Fibroblast of skin of left quadriceps (primary cell): Measurements from ENCODE around the gene IDUA.
"Not testable (repeated sequence)": the region's sequence is repeated elsewhere in the genome, so short reads cannot be mapped to it uniquely, and the experiment has no call there.

Experiments
- DNase-seq, 2 experiments: peaks; one replicate each; pipeline ENCODE4 v3.0.0-alpha.2; 2013; ENCODE audit warnings: low read depth in 2 of 2

IDUA gene

DNA sequence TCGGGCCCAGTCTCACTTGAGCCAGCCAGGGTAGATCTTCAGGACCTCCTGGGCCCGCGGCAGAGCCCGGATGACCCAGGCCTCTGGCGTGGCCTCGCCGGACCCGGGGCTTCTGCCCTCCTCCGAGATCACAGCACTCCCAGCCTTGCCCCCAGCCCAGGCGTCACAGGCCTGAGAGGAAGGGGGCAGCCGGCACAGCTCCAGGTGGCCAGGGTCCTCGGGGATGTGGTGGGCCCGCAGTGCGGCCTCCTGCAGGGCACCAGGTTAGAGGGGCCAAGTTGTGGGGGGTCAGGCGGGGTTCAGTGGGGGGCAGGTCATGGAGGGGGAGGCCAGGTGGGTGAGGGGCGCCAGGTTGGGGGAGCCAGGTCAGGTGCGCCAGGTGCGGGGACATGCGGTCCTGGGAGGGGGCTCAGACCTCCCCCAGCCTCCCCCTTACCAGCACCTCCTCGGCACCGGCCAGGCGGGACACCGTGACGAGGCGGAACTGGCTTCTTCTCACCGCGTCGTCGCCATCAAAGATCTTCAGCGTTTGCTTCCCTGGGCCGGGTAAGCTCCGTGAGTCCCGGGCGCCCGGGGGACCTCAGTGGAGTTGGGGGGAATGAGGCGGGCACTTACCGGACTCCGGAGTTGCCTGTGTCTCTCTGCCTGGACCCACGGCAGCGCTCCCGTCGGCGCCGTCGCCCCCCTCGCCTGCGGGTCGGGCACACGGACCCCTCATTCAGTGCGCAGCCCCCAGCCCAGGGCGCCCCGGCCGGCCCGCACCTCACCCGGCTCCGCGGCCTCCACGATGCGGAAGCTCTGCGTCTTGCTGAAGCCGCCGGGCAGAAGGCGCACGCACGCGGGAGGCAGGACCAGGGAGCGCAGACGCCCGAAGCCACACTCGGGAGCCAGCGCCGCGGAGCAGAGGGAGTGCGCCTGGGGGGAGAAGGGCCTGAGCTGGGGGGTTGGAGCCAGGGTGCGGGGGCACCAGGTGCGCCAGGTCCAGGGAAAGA, 19.4 kb upstream of the IDUA start:
- no peak for DNase-seq

DNA sequence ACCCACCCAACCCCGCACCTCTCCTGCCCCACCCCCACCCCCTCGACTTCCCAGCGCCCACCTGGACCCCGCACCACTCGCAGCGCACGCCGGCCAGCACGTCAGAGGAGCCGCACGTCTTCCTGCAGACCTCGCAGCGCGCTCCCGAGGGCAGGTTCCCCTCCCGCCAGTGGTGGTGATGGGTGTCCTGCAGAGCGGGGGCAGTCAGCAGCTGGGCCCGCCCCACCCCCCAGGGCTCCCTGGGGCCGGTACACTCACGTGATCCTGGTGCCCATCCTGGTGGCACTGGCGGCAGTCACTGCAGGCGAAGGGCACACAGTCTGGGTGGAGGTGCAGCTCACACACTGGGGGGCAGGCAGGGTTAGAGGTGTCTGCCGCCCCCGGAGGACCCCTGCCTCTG, 18.6 kb upstream of the IDUA start:
- no peak for DNase-seq

DNA sequence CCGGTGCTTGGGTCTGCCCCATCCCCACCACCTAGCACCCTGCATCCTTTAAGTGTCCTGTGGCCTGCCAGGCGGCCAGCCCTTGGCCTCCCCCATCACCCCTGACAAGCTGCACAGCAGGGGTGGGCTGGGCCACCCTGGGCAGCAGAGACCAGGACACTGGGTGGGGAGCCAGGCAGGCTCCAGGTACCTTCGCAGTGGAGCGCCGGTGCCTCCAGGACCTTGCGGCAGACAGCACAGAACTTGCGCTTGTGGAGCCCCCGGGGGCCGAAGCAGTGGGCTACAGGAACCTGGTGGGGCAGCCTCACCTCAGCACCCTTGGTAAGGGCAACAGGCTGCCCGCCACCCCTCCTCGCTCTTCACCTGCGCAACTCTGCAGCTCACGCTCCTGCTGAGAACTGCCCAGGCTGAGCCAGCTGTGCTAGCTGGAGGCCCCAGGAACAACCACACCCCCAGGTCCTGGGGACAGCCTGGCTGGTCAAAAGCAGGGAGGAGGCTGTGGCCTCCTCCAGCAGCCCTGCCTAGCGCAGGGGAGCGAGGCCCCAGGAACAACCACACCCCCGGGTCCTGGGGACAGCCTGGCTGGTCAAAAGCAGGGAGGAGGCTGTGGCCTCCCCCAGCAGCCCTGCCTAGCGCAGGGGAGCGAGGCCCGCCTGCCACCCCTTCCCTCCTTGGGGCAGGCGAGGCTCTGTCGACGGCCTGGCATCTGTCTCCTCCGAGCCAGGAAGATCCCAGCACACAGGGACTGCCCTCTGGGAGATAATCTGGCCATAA, 18.0 kb upstream of the IDUA start:
- no peak for DNase-seq

- DNase-seq, result no peak
Measured at GRCh38 chr4:970046-970745, 16.6 kb upstream of the IDUA start.

DNA sequence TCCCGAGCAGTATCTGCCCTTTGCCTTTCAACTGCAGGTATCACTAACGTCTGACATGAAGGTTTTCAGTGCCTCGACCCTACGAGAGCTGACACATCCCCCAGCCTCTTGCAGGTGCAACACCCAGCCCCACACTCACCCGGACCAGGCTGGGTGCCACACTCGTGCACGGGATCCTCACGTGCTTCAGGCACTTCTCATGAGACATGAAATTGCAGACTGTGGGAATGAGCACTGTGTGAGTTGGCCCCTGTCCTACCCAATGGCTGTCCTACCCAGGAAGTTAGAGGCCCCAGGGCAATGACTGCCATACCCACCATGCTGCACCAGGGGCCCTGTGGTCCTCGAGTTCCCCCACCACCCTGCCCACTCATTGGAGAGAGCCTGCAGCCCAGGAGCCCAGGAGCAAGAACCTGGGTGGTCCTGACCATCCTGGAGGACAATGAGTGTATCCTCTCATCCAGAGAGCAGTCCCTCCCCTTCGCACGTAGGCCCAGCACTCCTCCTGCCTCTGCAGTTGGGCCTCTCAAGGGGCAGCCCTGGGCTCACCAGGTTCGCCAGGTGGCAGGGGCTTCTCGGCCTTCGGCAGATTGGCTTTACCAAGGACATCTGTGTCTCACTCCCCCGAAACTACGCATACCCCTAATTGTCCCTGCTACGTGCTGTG, 15.9 kb upstream of the IDUA start:
- DNase-seq, result no peak

DNA sequence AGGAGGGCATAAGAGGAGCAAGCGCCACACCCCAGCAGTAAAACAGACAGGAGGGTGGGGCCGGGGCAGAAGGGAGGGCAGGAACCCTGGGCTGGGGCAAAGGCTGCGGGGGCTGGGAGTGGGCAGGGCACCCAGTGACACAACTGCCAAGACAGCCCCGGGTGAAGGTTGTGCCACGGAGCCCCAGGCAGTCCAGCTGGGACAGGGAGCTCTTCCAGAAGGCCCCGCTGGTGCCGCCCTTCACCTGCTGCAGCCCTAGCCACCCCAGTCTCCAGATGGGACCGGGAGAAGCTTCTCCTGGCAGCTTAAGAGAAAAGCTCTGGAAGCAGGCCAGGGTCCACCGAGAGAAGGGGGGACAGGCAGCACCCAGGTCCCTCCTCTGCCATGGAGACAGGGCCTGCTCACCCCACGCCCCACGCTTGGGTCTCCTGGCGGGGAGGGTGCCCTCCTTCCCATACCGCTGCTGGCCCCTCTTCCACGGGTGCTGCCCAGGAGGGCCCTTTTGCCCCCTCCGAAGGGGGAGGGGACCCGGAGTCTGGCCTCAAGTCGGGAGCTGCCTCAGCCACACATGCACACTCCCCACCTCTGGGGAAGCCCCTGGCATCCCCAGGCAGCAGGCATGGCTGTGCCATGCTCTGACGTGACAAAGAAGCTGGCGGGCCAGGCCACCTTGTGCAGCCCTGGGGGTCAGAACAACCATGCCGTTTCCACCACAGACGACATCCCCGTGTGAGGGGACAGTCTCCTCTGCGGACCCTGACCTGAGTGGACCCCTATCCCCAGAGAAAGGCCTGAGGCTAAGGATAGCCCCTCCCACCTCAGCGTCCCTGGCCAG, 15.0 kb upstream of the IDUA start:
- DNase-seq, result no peak

DNA sequence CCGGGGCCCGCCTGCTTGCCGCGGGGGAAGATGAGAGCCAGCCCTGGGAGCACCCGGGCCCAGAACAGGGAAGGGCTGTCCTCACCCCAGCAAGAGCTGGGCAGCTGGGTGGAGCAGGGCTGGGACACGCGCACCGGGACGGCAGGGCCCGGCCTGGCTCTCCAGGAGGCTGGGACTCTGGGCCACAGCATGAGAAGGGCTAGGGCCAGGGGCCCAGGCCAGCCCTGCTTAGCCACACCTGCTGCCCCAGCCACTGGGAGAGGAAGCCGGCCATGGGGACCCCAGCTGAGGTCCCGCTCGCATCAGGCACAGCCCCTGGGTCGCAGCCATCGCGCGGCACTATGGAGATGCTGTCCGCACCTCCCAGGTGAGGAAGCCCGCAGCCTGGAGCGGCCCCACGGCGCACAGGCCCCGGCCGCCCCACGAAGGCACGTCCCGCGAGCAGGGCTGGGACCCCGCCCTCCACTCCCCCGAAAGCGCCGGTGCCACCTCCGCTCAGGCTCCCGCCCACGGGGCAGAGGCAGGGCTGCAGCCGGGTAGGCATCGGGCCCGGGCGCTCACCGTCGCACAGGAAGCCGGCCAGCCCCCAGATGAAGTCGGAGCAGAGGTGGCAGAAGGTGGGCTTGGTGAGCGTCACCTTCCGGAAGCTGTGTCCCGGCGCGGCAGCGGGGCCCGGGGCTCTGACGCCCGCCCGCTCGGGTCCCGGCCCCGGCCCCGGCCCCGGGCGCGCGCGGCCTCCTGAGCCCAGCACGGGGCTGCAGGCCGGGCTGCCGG, 14.0 kb upstream of the IDUA start:
- no peak for DNase-seq

DNA sequence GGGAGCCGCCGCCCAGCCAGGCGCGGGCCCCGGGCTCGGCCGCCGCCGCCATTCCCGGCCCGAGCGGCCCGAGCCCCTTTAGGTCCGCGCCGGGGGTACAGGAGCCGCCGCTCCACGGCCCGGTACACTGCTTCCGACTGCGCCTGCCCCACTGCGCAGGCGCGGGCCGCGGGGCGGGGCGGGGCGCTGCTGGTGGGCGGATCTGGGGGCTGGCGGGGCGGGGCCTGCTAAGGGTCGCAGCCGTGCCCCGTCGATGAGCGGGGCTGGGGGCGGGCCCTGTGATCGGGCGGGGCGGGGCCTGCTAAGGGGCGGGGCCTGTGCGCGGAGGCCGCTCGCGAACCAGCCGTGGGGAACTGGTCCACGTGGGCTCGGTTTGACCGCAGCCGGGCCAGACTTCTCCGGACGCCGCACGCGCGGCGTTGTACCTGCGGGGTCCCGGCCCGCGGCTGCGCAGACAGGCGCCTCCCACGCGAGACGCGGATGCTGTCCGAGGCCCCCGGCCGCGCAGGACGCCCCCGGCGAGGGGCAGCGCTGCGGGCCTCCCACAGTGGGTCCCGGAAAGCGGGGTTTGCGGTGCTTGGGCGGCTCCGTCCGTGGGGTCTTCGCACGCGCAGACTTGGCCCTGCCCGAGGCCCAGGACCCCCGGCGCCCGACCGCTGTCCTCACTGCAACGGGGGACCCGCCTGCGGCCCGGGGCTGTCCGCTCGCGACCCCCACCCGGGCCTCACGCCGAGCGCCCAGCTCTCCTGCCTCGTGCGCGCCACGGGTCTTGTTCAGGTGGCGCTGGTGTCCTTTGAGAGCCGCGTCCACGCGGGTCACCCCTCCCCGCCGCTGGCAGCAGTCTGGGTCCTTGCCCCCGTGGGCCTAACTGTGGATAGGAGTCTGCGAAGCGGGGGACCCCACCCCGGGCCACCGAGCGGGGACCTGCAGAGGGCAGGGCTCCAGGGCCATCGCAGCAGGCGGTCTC, 13.1 kb upstream of the IDUA start, which contains the start of gene DGKQ:
Gene DGKQ, minus strand, starts transcription at position 139 of the 967 bp plus-strand sequence. Its CDS starts 87 bp downstream, at position 52.
- DNase-seq, result peak; percentile 65 to 71

DNA sequence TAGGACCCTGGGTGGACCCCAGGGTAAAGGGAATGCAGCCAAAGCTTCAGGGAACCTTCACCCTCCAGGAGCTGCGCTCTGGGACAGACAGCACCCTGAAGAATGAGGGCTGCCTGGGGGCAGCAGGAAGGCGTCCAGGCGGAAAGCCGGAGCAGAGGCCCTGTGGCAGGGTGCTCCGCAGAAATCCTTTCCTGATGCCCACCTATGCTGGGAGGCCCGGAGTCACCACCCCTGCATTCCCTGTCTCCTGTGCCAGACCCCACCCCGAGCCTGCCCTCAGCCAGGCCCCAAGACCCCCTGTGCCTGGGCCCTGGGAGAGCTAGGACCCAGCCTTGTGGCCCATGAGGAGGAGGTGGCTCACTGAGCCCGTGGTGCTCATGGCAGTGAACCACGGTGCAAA, 12.2 kb upstream of the IDUA start:
- DNase-seq, result no peak

DNA sequence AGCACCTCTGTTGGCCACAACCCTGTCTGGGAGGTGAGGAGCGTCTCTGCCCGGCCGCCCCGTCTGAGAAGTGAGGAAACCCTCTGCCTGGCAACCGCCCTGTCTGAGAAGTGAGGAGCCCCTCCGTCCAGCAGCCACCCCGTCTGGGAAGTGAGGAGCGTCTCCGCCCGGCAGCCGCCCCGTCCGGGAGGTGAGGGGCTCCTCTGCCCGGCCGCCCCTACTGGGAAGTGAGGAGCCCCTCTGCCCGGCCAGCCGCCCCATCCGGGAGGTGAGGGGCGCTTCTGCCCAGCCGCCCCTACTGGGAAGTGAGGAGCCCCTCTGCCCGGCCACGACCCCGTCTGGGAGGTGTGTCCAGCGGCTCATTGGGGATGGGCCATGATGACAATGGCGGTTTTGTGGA, 10.8 kb upstream of the IDUA start:
- DNase-seq, result not testable (repeated sequence)

DNA sequence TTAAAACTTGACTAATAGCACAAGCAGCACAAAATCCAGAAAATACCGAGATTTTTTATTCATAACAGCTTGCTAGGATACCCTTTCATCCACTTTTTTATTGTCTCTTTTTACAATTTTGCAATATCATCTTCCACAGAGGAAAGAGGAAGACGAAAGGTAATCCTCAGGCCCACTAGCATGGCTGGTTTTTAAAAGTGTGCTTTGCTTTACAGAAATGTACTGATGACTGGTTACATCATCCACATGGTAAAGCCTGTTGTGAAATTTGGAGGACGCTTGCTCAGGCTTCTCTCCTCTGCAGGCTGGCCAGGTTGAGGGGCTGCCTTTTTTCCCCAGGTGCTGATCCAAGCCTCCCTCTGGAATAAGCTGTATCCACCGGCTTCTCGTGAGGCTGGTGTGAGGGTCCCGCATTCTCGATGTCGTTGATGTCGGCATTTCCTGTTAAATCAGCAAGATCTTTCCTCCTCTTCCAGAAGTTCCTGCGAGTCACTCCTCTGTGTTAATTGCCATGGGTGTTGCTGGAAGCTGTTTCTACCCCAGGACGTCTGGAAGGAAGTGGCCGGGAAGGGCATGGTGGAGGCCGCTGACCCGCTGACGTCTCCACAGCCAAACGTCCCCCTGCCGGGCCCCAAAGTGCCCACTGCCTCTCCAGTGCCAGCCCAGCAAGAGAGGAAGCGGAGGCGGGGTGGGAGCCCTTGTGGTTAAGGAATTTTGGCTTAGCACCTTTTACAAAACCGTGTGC, 7.7 kb upstream of the IDUA start:
- DNase-seq, result no peak

DNA sequence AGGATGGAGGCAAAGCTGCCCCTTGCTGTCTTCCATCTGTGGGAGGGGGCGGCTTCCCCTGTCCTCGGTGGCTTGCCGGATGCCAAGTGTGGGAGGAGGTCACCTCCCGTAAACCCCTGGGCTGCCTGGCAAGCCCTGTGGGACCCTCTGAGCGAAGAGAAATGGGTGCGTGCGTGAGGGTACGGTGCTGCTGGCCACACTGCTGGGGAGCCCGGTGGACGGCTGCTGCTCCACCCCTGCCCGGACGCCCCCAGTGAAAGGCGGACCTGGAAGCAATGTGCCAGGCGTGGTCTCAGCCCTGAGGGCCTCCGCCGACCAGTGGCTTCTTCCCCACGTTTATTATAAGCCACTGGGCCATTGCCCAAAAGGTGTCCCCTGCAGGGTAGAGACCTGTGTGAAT, 4.6 kb upstream of the IDUA start:
- DNase-seq, result no peak

DNA sequence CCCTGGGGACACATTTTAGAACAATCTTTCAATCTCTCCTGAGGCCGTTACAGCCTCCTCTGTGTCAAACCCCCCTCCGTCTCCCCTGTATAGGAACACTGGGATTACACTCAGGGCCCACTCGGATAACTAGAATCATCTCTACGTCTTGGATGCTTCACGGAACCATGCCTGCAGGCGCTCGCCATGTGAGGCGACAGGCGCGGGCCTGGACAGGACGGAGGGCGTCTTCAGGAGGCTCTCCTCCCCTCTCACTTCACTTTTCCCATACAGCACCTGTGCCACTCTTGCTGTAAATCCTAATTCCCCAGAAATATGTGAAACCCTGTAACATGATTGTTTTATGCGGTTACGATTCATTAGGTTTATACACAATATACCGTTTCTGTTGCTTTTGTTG, 4.0 kb upstream of the IDUA start:
- no peak for DNase-seq

- DNase-seq, result no peak
Measured at GRCh38 chr4:984336-985054, 2.3 kb upstream of the IDUA start.

GRCh38 chr4:985123-985830, 1.6 kb upstream of the IDUA start:
- DNase-seq, result no peak

- DNase-seq, result no peak
Measured at GRCh38 chr4:986428-986878, 391 bp upstream of the IDUA start.
